GM12878 (cell line): ENCODE results near the gene MEF2C.

Source experiments
- ZNF207 ChIP-seq: fragments of 450-650 bp; IDR thresholded peaks from 2 replicates; pipeline ENCODE4 v1.6.1; 2014; ENCODE audit warnings: antibody characterized with exemption, mild to moderate bottlenecking, borderline replicate concordance
- TF ChIP-seq, protein P1 (sequence below): fragments of 450-650 bp; IDR thresholded peaks from 2 replicates; pipeline ENCODE4 v1.6.1; 2017; ENCODE audit warnings: mild to moderate bottlenecking
- TF ChIP-seq, protein P2 (sequence below), 3 experiments: IDR thresholded peaks in 2 of 3; conservative IDR thresholded peaks in 1 of 3; 2 replicates each; pipeline ENCODE4 v1.5.1; 2011; ENCODE audit warnings: low read depth in 3 of 3, low read length in 3 of 3, mild to moderate bottlenecking in 3 of 3, control low read depth in 2 of 3, moderate library complexity in 2 of 3, inconsistent platforms in 1 of 3, mixed read lengths in 1 of 3; ENCODE audit not compliant: control insufficient read depth in 2 of 3, insufficient read depth in 1 of 3; ENCODE audit errors: extremely low read depth in 1 of 3

DNA sequence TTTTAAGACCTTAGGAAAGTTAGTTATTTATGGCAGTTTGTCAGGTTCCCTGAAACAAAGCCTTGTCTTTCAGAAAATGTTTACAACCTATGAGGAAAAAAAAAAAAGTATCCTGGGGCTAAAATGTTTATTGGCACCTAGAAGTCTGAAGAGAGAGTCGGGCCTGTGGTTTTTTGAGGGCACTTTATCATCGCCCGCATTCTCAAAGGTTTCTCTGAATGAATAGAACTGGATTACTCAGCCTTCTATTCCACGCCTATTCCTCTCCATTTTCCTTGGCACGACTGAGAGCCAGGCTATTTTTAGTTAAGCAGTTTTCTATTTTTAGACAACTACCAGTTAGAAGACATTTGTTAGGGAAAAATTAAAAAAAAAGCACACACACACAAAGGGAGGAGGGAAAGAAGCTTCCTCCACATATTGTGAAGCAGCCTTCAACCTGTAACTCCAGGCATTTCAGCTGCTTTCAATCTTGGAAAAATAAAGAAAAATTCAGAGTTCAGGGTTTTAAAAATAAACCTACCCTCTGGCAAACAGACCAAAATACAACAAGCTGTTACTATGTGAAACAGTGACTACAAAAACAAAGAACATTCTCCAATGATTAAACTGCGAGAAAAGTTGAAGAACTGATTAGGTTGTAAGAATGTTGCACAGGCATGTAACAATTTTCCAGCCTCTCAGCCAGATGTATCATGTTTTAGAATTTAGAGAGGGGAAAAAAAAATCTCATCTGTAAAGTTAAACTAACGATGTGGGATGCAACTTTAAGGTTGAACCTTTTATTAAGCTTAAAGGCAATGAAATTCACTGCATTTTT lies 97.0 kb downstream of the MEF2C start:
- TF ChIP-seq, protein P1, sequence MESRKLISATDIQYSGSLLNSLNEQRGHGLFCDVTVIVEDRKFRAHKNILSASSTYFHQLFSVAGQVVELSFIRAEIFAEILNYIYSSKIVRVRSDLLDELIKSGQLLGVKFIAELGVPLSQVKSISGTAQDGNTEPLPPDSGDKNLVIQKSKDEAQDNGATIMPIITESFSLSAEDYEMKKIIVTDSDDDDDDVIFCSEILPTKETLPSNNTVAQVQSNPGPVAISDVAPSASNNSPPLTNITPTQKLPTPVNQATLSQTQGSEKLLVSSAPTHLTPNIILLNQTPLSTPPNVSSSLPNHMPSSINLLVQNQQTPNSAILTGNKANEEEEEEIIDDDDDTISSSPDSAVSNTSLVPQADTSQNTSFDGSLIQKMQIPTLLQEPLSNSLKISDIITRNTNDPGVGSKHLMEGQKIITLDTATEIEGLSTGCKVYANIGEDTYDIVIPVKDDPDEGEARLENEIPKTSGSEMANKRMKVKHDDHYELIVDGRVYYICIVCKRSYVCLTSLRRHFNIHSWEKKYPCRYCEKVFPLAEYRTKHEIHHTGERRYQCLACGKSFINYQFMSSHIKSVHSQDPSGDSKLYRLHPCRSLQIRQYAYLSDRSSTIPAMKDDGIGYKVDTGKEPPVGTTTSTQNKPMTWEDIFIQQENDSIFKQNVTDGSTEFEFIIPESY, result no peak
- no peak for TF ChIP-seq ZNF207
- TF ChIP-seq, protein P2, sequence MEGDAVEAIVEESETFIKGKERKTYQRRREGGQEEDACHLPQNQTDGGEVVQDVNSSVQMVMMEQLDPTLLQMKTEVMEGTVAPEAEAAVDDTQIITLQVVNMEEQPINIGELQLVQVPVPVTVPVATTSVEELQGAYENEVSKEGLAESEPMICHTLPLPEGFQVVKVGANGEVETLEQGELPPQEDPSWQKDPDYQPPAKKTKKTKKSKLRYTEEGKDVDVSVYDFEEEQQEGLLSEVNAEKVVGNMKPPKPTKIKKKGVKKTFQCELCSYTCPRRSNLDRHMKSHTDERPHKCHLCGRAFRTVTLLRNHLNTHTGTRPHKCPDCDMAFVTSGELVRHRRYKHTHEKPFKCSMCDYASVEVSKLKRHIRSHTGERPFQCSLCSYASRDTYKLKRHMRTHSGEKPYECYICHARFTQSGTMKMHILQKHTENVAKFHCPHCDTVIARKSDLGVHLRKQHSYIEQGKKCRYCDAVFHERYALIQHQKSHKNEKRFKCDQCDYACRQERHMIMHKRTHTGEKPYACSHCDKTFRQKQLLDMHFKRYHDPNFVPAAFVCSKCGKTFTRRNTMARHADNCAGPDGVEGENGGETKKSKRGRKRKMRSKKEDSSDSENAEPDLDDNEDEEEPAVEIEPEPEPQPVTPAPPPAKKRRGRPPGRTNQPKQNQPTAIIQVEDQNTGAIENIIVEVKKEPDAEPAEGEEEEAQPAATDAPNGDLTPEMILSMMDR (IDR thresholded peaks at IDR 0.05 in 2 of 3, conservative IDR thresholded peaks at IDR 0.05 in 1 of 3; ENCODE audit: control insufficient read depth in 2 of 3, extremely low read depth in 1 of 3, insufficient read depth in 1 of 3, low read depth in 3 of 3, low read length in 3 of 3), result no peak
